Kidney (tissue), 14 donors: ENCODE measurements around the gene ALOX5. TPM values are rescaled to one million over a fixed set of nuclear protein-coding genes. Genes with fewer than 3 reads are reported as not detected.

Experiments used
- DNase-seq, 5 donors: peaks; one replicate each; pipeline ENCODE4 v3.0.0-alpha.2; 2013 to 2020
- FAIRE-seq: peaks from 2 replicates; lab custom pipeline; 2012; peaks lifted over from hg19 to GRCh38; lab: Jason Lieb, UNC
- H3K27ac ChIP-seq, 2 donors: one replicate each; pipeline ENCODE4 v1.7.0; 2013; ENCODE audit warnings: low read depth in 2 of 2, low read length in 2 of 2, inconsistent platforms in 1 of 2
- H3K27me3 ChIP-seq: one replicate; pipeline ENCODE4 v1.7.1; 2013; ENCODE audit warnings: low read length, inconsistent platforms; ENCODE audit not compliant: control insufficient read depth, insufficient read depth
- H3K36me3 ChIP-seq, 3 donors: one replicate each; pipeline versions ENCODE4 v1.7.0 to v1.7.1; 2013; ENCODE audit warnings: low read length in 3 of 3, control low read depth in 1 of 3, inconsistent platforms in 1 of 3; ENCODE audit not compliant: insufficient read depth in 3 of 3, control insufficient read depth in 2 of 3
- H3K4me1 ChIP-seq, 3 donors: one replicate each; pipeline versions ENCODE4 v1.7.0 to v1.7.1; 2013; ENCODE audit warnings: low read length in 3 of 3, inconsistent platforms in 1 of 3, low read depth in 1 of 3; ENCODE audit not compliant: control insufficient read depth in 2 of 3, insufficient read depth in 2 of 3
- H3K4me3 ChIP-seq, 3 donors: one replicate each; pipeline versions ENCODE4 v1.7.0 to v1.8.1; 2013; ENCODE audit warnings: low read length in 3 of 3, control low read depth in 1 of 3, inconsistent platforms in 1 of 3
- H3K9ac ChIP-seq, 3 donors: one replicate each; pipeline versions ENCODE4 v1.7.0 to v1.7.1; 2013; ENCODE audit warnings: low read length in 3 of 3, control low read depth in 1 of 3, inconsistent platforms in 1 of 3
- H3K9me3 ChIP-seq, 3 donors: one replicate each; pipeline versions ENCODE4 v1.7.0 to v1.7.1; 2013; ENCODE audit warnings: low read length in 3 of 3, control low read depth in 1 of 3, inconsistent platforms in 1 of 3; ENCODE audit not compliant: control insufficient read depth in 2 of 3, insufficient read depth in 1 of 3
- intact Hi-C: fragments of 100-400 bp; cut with DNase I; formaldehyde crosslinking; loops from one replicate; pipeline ENCODE4 v1.11.1; 2022
- polyA plus RNA-seq: library from polyadenylated mRNA; stranded (reverse); fragments of 350-450 nt; fragmentation: Illumina TruSeq; extraction: RNeasy Lipid Tissue Mini Kit (QIAGEN cat#74804); gene quantifications from one replicate; pipeline ENCODE4 v1.2.3, GENCODE V29; 2014; ENCODE audit warnings: low read depth, low replicate concordance; ENCODE audit not compliant: insufficient read depth
- total RNA-seq: library from RNA; stranded (reverse); fragmentation: NEBNext Ultra II Directional; extraction: Animal tissue kit (Norgen Biotek cat#: 25700); gene quantifications from one replicate; pipeline ENCODE4 v1.2.1, GENCODE V29; 2021
- TF ChIP-seq, protein P1 (sequence below): IDR thresholded peaks from 3 replicates; pipeline ENCODE4 v1.5.1; 2012; ENCODE audit warnings: mild to moderate bottlenecking, moderate library complexity, borderline replicate concordance; ENCODE audit not compliant: insufficient read depth; ENCODE audit errors: extremely low read depth
- donor health status: control.
- donor health status: control.
- donor health status: control.
- donor health status: control.
- donor health status: control.
- donor health status: DM: yes; HTN: yes; CAD: no.
- donor health status: Normal renal cell carcinoma (clear cell type).

The ALOX5 gene
- total and polyA plus RNA-seq, 2 donors from 2014 or later: 2.5 to 58.1 TPM

DNA sequence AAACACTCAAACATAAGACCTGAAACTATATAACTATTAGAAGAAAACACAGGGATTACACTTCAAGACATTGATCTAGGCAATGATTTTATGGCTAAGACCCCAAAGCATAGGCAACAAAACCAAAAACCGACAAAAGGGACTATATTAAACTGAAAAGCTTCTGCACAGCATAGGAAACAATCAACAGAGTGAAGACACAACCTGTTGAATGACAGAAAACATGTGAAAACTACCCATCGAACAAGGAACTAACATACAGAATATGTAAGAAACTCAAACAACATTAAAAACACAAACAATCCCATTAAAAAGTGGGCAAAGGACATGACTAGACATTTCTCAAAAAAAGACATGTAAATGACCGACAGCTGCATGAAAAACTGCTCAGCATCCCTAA lies 109.0 kb downstream of the ALOX5 start:
- peaks cover 0 to 3% (median 3%) of the 10 kb centered on the region in 3 donors for H3K36me3 ChIP-seq
- no peak overlapping the region for H3K27ac ChIP-seq
- no peak overlapping the region for H3K9ac ChIP-seq
- intact Hi-C loops: no loop called here
- H3K9me3 ChIP-seq: no peaks in the 10 kb centered on the region
- no peaks in the 10 kb centered on the region for H3K27me3 ChIP-seq
- FAIRE-seq: no peak
- H3K4me1 ChIP-seq: no peaks in the 10 kb centered on the region
- TF ChIP-seq, protein P1, sequence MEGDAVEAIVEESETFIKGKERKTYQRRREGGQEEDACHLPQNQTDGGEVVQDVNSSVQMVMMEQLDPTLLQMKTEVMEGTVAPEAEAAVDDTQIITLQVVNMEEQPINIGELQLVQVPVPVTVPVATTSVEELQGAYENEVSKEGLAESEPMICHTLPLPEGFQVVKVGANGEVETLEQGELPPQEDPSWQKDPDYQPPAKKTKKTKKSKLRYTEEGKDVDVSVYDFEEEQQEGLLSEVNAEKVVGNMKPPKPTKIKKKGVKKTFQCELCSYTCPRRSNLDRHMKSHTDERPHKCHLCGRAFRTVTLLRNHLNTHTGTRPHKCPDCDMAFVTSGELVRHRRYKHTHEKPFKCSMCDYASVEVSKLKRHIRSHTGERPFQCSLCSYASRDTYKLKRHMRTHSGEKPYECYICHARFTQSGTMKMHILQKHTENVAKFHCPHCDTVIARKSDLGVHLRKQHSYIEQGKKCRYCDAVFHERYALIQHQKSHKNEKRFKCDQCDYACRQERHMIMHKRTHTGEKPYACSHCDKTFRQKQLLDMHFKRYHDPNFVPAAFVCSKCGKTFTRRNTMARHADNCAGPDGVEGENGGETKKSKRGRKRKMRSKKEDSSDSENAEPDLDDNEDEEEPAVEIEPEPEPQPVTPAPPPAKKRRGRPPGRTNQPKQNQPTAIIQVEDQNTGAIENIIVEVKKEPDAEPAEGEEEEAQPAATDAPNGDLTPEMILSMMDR: no peak
- H3K4me3 ChIP-seq: no peak overlapping the region
- no peak for DNase-seq

GRCh38 chr10:45487735-45488134 lies 113.7 kb downstream of the ALOX5 start:
- Histone ChIP-seq H3K4me1 (no peaks in the 10 kb centered on the region), H3K27ac (no peak overlapping the region)
- FAIRE-seq: no peak

GRCh38 chr10:45488365-45488764 lies 114.3 kb downstream of the ALOX5 start:
- intact Hi-C loops: no loop called here
- Histone ChIP-seq H3K27ac (no peak overlapping the region), H3K4me3 (no peak overlapping the region), H3K9me3 (no peaks in the 10 kb centered on the region), H3K4me1 (no peaks in the 10 kb centered on the region), H3K36me3 (peaks cover 0 to 6% (median 4%) of the 10 kb centered on the region in 3 donors), H3K9ac (no peak overlapping the region), H3K27me3 (no peaks in the 10 kb centered on the region)
- TF ChIP-seq, protein P1: no peak
- DNase-seq (no peak), FAIRE-seq (no peak)

More at GRCh38 chr10:45487735-45488134, 113.7 kb downstream of the ALOX5 start:
- Histone ChIP-seq H3K27me3 (no peaks in the 10 kb centered on the region), H3K36me3 (peaks cover 0 to 6% (median 4%) of the 10 kb centered on the region in 3 donors), H3K9ac (no peak overlapping the region), H3K9me3 (no peaks in the 10 kb centered on the region), H3K4me3 (no peak overlapping the region)
- DNase-seq: no peak
- TF ChIP-seq, protein P1: no peak
- intact Hi-C loops: no loop called here

DNA sequence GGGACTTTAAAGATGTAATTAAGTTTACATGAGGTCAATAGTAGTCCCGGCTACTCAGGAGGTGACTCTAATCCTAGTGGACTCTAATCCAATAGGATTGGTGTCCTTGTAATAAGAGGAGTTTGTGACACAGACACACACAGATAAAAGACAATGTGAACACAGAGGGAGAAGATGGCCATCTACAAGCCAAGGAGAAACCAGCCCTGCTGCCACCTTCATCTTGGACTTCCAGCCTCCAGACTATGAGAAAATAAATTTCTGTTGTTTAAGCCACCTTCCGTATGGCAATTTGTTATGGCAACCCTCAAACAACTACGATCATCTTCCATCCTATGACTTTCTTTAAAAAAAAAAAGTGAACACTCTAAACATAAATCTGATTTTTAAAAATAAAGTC lies 116.3 kb downstream of the ALOX5 start:
- Histone ChIP-seq H3K4me1 (no peaks in the 10 kb centered on the region), H3K9ac (no peak overlapping the region), H3K27me3 (no peaks in the 10 kb centered on the region), H3K9me3 (peaks cover 0 to under 1% (median 0%) of the 10 kb centered on the region in 3 donors), H3K36me3 (peaks cover 0 to 6% (median 4%) of the 10 kb centered on the region in 3 donors), H3K4me3 (no peak overlapping the region), H3K27ac (no peak overlapping the region)
- FAIRE-seq: no peak
- intact Hi-C loops: no loop called here
- TF ChIP-seq, protein P1: no peak
- DNase-seq: no peak
